GM21786 (cell line): ENCODE results near the gene DNAJC7.

Experiments used
- ATAC-seq: cut with Tn5 transposase; IDR thresholded peaks from one replicate; pipeline ENCODE4 v1.9.1; 2021; ENCODE audit not compliant: unreplicated experiment

Gene DNAJC7

GRCh38 chr17:42016941-42017865 is at the start of gene DNAJC7:
DNAJC7 (minus strand) TSS chr17:42017439; CDS start chr17:42017416, 23 bp downstream.
- peak; percentile 82 for ATAC-seq

GRCh38 chr17:42065201-42065600 is 48.0 kb upstream of the DNAJC7 start:
- ATAC-seq: no peak

- ATAC-seq: no peak
Observed at GRCh38 chr17:42062681-42063080, 45.4 kb upstream of the DNAJC7 start.

GRCh38 chr17:42061646-42062487 is 44.6 kb upstream of the DNAJC7 start:
- ATAC-seq: no peak

- no peak for ATAC-seq
Observed at GRCh38 chr17:42060231-42060630, 43.0 kb upstream of the DNAJC7 start.

GRCh38 chr17:42059815-42060214 is 42.6 kb upstream of the DNAJC7 start:
- ATAC-seq: no peak

- ATAC-seq: no peak
Observed at GRCh38 chr17:42058063-42058462, 40.8 kb upstream of the DNAJC7 start.

GRCh38 chr17:42056635-42057034 is 39.4 kb upstream of the DNAJC7 start:
- no peak for ATAC-seq

GRCh38 chr17:42055496-42055895 is 38.3 kb upstream of the DNAJC7 start:
- no peak for ATAC-seq

GRCh38 chr17:42055027-42055426 is 37.8 kb upstream of the DNAJC7 start:
- no peak for ATAC-seq

- ATAC-seq: no peak
Observed at GRCh38 chr17:42053731-42054500, 36.7 kb upstream of the DNAJC7 start.

- ATAC-seq: no peak
Observed at GRCh38 chr17:42052346-42052877, 35.2 kb upstream of the DNAJC7 start.

GRCh38 chr17:42051645-42052044 is 34.4 kb upstream of the DNAJC7 start:
- no peak for ATAC-seq

GRCh38 chr17:42051013-42051400 is 33.8 kb upstream of the DNAJC7 start:
- ATAC-seq: no peak

GRCh38 chr17:42050393-42051012 is 33.3 kb upstream of the DNAJC7 start, which contains the start of gene C17orf113:
C17orf113 (minus strand) TSS chr17:42050601; CDS start chr17:42043376, 7,225 bp downstream.
- no peak for ATAC-seq

- no peak for ATAC-seq
Observed at GRCh38 chr17:42049834-42050392, 32.7 kb upstream of the DNAJC7 start.

- ATAC-seq: no peak
Observed at GRCh38 chr17:42047343-42047742, 30.1 kb upstream of the DNAJC7 start.

GRCh38 chr17:42045719-42046118 is 28.5 kb upstream of the DNAJC7 start:
- no peak for ATAC-seq

GRCh38 chr17:42042598-42043319 is 25.5 kb upstream of the DNAJC7 start:
- no peak for ATAC-seq
